Gastroesophageal sphincter (tissue), 3 donors: ENCODE measurements around the gene SLC35B2.

ENCODE experiments used
- CTCF ChIP-seq, 4 experiments: fragments of 200-600 bp in 2 of 4; fragments of 450-650 bp in 2 of 4; sonication (generic) in 1 of 4; IDR thresholded peaks; one replicate each; pipeline ENCODE4 v1.5.1; 2017 to 2019; ENCODE audit warnings: antibody characterized with exemption in 4 of 4, mild to moderate bottlenecking in 2 of 4, moderate library complexity in 2 of 4
- EP300 ChIP-seq: sonication (generic); formaldehyde crosslinking; IDR thresholded peaks from one replicate; pipeline ENCODE4 v1.6.1; 2017; ENCODE audit warnings: antibody characterized with exemption, mild to moderate bottlenecking
- POLR2A ChIP-seq, 2 donors: fragments of 450-650 bp; IDR thresholded peaks; one replicate each; pipeline ENCODE4 v1.6.1; 2017; ENCODE audit warnings: antibody characterized with exemption in 2 of 2, mild to moderate bottlenecking in 2 of 2, moderate library complexity in 1 of 2
- POLR2AphosphoS5 ChIP-seq: sonication (generic); formaldehyde crosslinking; IDR thresholded peaks from one replicate; pipeline ENCODE4 v1.6.1; 2017; ENCODE audit warnings: antibody characterized with exemption

- TF ChIP-seq POLR2AphosphoS5 (no peak), CTCF (IDR thresholded peaks at IDR 0.05) (no peak), POLR2A (IDR thresholded peaks at IDR 0.05) (no peak), EP300 (no peak)
These were observed 33.0 kb downstream of the SLC35B2 start for GRCh38 chr6:44224029-44224964.
